Activated CD4-positive, alpha-beta T cell treated with anti-CD3 and anti-CD28 coated beads, Interleukin-2, amount 10 ng/mL, durations not matched to agents 7 days and 5 days (primary cell): ENCODE measurements around the gene TTC23. TPM values are rescaled to one million over a fixed set of nuclear protein-coding genes. Genes with fewer than 3 reads are reported as not detected.
"Not testable (repeated sequence)": the region's sequence is repeated elsewhere in the genome, so short reads cannot be mapped to it uniquely, and the experiment has no call there.

Experiments used
- CTCF ChIA-PET: fragments of 350-600 bp; sonication (Branson Sonifier 250); formaldehyde crosslinking; loops from one replicate; lab custom pipeline; 2021; ENCODE audit warnings: antibody characterized with exemption; lab: Charles Lee
- POLR2A ChIA-PET: fragments of 350-600 bp; sonication (Branson Sonifier 250); formaldehyde crosslinking; loops from one replicate; lab custom pipeline; 2021; ENCODE audit warnings: antibody characterized with exemption; lab: Charles Lee
- DNase-seq: peaks from one replicate; pipeline ENCODE4 v3.0.0-alpha.2; 2020
- H3K27ac Mint-ChIP-seq: one replicate; pipeline ENCODE4 v1.8.0; 2021; ENCODE audit warnings: mild to moderate bottlenecking, moderate library complexity, mixed read lengths
- H3K27me3 Mint-ChIP-seq: one replicate; pipeline ENCODE4 v1.8.0; 2021; ENCODE audit warnings: mixed read lengths
- H3K36me3 Mint-ChIP-seq: one replicate; pipeline ENCODE4 v1.8.0; 2021; ENCODE audit warnings: low read depth, mixed read lengths
- H3K4me1 Mint-ChIP-seq: one replicate; pipeline ENCODE4 v1.8.0; 2021; ENCODE audit warnings: mixed read lengths
- H3K4me3 Mint-ChIP-seq: one replicate; pipeline ENCODE4 v1.8.0; 2021; ENCODE audit warnings: mild to moderate bottlenecking, moderate library complexity, mixed read lengths
- H3K9me3 Mint-ChIP-seq: one replicate; pipeline ENCODE4 v1.8.0; 2021; ENCODE audit warnings: mixed read lengths
- total RNA-seq, 2 experiments: library from RNA; stranded (reverse); gene quantifications; one replicate each; pipeline ENCODE4 v1.2.3, GENCODE V29; 2021

TTC23 gene
- total RNA-seq, 2 experiments from 2014 or later, result 1.6 to 3.1 TPM

DNA sequence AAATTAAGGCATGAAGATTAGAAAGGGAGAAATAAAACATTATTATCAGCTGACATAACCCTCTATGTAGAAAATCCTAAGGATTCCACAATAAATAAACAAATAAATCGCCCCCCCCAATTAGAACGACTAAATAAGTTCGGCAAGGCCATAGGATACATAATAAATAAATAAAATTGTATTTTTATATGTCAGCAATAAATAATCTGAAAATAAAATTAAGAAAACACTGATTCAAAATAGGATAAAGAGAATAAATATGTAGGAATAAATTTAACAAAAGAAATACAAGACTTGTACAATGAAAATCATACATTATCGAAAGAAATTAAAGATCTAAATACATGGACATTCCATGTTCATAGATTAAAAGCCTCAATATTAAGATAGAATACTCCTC is 5.1 kb downstream of the TTC23 start:
- Mint-ChIP-seq H3K4me1 (peaks cover 8% of the 10 kb centered on the region), H3K9me3 (no peaks in the 10 kb centered on the region), H3K27me3 (peaks cover 3% of the 10 kb centered on the region), H3K4me3 (no peak overlapping the region), H3K27ac (no peak overlapping the region), H3K36me3 (no peaks in the 10 kb centered on the region)
- DNase-seq, result no peak
- POLR2A ChIA-PET, result no interaction called here
- CTCF ChIA-PET, result interaction anchor here (1.2 kb wide), 1 partner anchor 11 kb away, joined by 3 read pairs; no protein-coding TSS in a partner anchor

DNA sequence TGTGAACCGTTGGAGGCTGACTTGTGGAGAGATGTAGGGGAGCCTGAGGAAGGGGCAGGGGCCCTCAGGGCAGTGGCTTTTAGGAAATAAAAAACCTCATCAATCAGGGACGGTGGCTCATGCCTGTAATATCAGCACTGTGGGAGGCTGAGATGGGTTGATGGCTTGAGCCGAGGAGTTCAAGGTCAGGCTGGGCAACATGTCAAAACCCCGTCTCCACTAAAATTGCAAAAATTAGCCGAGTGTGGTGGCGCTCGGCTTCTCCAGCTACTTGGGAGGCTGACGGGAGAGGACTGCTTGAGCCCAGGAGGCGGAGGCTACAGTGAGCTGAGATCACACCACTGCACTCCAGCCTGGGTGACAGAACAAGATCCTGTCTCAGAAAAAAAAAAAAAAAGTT is 7.6 kb downstream of the TTC23 start:
- Mint-ChIP-seq H3K4me3 (no peak overlapping the region), H3K9me3 (no peaks in the 10 kb centered on the region), H3K36me3 (no peaks in the 10 kb centered on the region), H3K27me3 (peaks cover 3% of the 10 kb centered on the region), H3K4me1 (peaks cover 8% of the 10 kb centered on the region), H3K27ac (no peak overlapping the region)
- ChIA-PET POLR2A (no interaction called here), CTCF (no interaction called here)
- DNase-seq, result no peak

DNA sequence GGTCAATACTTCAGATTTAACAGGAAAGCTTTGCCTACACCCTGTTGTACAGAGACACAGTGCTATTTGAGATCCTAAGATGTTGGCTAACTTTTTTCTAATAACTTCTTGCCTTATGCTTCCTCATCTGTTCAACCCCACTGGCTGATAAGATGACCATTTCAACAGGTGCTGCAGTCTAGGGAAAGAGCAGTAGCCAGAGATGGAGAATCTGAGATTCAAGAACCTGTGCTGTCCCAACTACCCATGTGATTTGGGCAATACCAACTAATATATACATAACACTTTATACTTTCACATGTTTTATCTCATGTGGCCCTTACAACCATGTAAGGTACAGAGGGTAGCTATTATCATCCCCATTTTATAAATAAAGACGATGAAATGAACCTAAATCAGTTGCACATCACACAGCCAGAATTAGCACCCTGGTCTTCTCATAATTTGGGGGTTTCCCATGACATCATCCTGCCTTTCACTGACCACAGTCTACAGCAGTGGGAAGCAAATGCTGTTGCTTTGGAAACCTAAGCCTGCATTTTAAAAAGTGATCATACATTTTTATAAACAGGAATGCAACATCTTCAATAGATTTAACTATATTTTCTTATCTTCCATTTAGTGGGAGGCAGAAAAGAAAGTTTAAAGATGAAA is 9.7 kb downstream of the TTC23 start:
- DNase-seq, result no peak

DNA sequence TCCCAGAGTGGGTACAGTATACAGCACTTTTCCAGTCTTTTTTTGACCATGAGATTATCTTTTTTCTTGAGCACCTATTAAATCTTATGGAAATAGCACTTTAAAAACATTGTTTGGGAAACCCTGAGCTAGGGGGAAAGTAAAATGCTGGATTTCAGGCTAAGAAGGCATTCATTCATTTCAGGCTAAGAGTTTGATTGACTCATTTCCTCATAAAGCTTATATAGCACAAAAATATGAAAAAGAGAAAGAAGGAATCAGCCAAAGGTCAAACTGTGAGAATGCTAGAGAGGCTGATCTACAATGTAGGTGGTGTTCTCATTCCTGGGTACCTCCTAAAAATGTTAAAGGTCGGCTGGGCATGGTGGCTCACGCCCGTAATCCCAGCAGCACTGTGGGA is 10.5 kb downstream of the TTC23 start:
- ChIA-PET POLR2A (no interaction called here), CTCF (no interaction called here)
- Mint-ChIP-seq H3K4me1 (peaks cover 9% of the 10 kb centered on the region), H3K27me3 (peaks cover 3% of the 10 kb centered on the region), H3K27ac (no peak overlapping the region), H3K9me3 (no peaks in the 10 kb centered on the region), H3K36me3 (no peaks in the 10 kb centered on the region), H3K4me3 (no peak overlapping the region)
- no peak for DNase-seq

More for the DNA sequence above, 9.7 kb downstream of the TTC23 start:
- no peaks in the 10 kb centered on the region for H3K36me3 Mint-ChIP-seq
- ChIA-PET CTCF (no interaction called here), POLR2A (no interaction called here)
- H3K27me3 Mint-ChIP-seq, result peaks cover 3% of the 10 kb centered on the region
- H3K4me1 Mint-ChIP-seq, result peaks cover 9% of the 10 kb centered on the region
- no peaks in the 10 kb centered on the region for H3K9me3 Mint-ChIP-seq
- H3K27ac Mint-ChIP-seq, result no peak overlapping the region
- no peak overlapping the region for H3K4me3 Mint-ChIP-seq

DNA sequence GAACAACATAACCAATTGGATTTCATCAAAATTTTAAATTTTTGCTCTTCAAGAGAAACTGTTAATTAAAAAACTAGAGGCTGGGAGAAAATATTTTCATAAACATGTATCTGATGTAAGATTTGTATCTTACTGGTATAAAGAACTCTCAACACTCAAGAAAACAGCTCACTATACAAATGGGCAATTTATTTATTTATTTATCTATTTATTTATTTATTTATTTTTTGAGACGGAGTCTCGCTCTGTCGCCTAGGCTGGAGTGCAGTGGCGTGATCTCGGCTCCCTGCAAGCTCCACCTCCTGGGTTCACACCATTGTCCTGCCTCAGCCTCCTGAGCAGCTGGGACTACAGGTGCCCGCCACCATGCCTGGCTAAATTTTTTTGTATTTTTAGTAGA is 15.2 kb downstream of the TTC23 start:
- H3K36me3 Mint-ChIP-seq, H3K9me3 Mint-ChIP-seq, H3K27ac Mint-ChIP-seq, DNase-seq, H3K4me3 Mint-ChIP-seq, H3K4me1 Mint-ChIP-seq, POLR2A ChIA-PET, H3K27me3 Mint-ChIP-seq: not testable (repeated sequence)
- CTCF ChIA-PET, result interaction anchor here (1.0 kb wide), 1 partner anchor 18 kb away, joined by 4 read pairs; no protein-coding TSS in a partner anchor

DNA sequence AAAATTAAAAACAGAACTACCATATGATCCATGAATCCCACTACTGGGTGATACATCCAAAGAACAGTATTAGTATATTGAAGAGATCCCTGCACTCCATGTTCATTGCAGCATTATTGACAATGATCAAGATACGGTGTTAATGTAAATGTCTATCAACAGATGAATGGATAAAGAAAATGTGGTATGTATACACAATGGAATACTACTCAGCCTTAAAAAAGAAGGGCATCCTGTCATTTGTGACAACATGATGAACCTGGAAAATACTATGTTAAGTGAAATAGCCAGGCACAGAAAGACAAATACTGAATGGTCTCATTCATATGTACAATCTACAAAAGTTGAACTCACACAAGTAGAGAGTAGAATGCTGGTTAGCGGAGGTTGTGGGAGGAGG is 16.6 kb downstream of the TTC23 start:
- H3K4me3 Mint-ChIP-seq, result no peak overlapping the region
- H3K9me3 Mint-ChIP-seq, result no peaks in the 10 kb centered on the region
- POLR2A ChIA-PET, result no interaction called here
- no peak for DNase-seq
- no peaks in the 10 kb centered on the region for H3K36me3 Mint-ChIP-seq
- H3K4me1 Mint-ChIP-seq, result peaks cover 2% of the 10 kb centered on the region
- no peak overlapping the region for H3K27ac Mint-ChIP-seq
- CTCF ChIA-PET, result no interaction called here
- H3K27me3 Mint-ChIP-seq, result no peaks in the 10 kb centered on the region

DNA sequence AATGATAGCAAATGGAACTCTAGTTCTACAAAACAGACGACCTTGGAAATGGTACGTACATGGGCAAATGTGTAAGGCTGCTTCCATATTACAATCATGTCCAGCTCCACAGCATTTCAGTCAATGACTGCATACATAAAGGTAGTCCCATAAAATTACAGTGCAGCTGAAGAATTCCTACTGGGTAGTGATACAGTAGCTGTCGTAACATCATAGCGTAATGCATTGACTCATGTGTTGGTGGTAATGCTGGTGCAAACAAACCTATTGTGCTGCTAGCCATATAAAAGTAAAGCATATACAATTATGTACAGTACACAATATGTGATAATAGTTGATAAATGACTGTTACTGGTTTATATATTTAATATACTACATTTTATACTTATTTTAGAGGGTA is 18.5 kb downstream of the TTC23 start:
- ChIA-PET POLR2A (no interaction called here), CTCF (no interaction called here)
- Mint-ChIP-seq H3K4me3 (no peak overlapping the region), H3K27me3 (no peaks in the 10 kb centered on the region), H3K4me1 (no peaks in the 10 kb centered on the region), H3K36me3 (no peaks in the 10 kb centered on the region), H3K9me3 (no peaks in the 10 kb centered on the region), H3K27ac (no peak overlapping the region)
- no peak for DNase-seq

DNA sequence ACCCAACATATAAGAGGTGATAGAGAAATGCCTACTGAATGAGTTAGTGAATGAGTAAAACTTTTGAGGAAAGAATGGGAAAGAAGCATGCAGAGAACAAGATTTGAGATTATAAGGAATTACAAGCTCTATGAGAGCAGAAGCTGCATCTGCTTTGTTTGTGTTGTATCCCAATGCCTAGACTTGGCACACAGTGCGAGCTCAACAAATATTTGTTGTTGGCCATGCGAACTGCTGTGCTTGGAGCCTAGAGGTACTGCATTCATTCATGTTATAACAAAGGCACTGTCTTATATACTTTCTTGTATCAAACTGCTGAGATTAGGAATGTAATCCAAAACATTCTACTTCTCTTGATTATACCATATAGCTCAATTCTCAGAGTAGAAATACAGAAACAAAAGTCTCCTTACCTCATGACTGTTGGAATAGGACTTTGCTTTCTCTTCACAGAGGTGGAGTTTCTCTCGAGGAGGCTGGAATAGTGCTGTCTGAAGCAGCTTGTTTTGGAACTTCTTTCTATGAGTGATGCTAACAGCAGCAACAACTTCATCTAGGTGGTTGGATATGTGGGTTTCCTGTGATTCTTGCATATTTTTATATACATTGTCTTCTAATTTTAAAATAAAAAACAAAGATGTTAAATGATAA is 21.1 kb downstream of the TTC23 start:
- H3K36me3 Mint-ChIP-seq, result no peaks in the 10 kb centered on the region
- POLR2A ChIA-PET, result interaction anchor here (0.6 kb wide), 1 partner anchor 474 kb away, joined by 3 read pairs; no protein-coding TSS in a partner anchor
- H3K9me3 Mint-ChIP-seq, result no peaks in the 10 kb centered on the region
- CTCF ChIA-PET, result no interaction called here
- H3K27ac Mint-ChIP-seq, result no peak overlapping the region
- no peak overlapping the region for H3K4me3 Mint-ChIP-seq
- no peaks in the 10 kb centered on the region for H3K27me3 Mint-ChIP-seq
- no peak for DNase-seq
- H3K4me1 Mint-ChIP-seq, result no peaks in the 10 kb centered on the region

DNA sequence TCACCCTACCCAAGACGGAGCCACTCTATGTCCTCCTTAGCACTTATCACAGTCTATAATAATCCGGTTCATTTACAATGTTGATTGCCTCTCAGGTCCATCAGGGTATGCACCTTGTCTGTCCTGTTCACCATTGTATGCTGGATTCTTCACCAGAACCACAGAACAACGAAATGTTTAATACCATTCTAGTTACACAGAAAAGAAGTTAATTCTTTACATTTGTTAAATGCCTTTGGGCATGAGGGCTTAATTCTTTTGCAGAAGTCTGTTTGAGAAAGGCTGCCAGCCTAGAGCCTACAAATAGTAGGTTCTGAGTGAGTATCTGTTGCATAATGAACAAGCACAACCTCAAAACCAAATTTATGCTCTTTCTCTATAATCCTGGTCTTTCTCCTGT is 22.6 kb downstream of the TTC23 start:
- no peaks in the 10 kb centered on the region for H3K36me3 Mint-ChIP-seq
- ChIA-PET CTCF (interaction anchor here (1.3 kb wide), 1 partner anchor 146 kb away, joined by 4 read pairs; no protein-coding TSS in a partner anchor), POLR2A (no interaction called here)
- no peaks in the 10 kb centered on the region for H3K9me3 Mint-ChIP-seq
- no peak for DNase-seq
- no peaks in the 10 kb centered on the region for H3K27me3 Mint-ChIP-seq
- H3K4me1 Mint-ChIP-seq, result no peaks in the 10 kb centered on the region
- H3K4me3 Mint-ChIP-seq, result no peak overlapping the region
- no peak overlapping the region for H3K27ac Mint-ChIP-seq

DNA sequence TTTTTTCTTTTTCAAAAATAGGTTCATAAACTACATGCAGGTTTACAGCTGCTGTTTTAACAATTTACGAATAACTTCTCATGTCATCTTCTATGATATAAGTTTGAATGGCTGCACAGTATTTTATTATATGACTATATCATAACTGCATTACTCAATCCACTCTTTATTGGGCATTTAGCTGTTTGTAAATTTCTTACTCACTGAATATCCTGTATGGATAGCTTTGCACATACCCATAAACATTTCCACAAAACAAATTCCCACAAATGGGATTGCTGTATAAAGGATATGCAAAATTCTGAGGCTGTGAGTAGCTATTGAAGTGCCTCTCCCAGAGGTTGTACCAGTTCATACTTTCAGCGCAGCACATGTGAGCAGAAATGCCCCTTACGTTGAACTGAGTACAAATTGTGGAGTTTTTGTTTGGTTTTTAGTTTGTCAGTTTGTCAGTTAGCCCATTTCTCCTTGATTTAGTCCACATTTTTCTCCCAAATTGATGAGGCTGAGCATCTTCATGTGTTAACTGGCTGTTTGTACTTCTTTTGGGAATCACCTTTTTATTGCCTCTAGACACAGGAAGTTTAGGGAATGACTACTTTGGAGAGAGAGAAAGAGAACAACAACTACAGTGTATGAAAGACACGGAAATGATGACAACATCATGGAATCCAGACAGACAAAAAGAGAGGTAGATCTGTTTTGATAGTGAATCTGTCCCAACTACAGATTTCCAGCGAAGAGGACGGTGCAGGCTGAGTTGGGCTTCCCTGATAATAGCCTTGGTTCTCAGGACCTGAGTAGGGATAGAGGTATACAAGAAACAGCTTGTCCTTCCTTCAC is 24.8 kb downstream of the TTC23 start:
- no peak overlapping the region for H3K27ac Mint-ChIP-seq
- no peak for DNase-seq
- no peaks in the 10 kb centered on the region for H3K4me1 Mint-ChIP-seq
- no peaks in the 10 kb centered on the region for H3K9me3 Mint-ChIP-seq
- no peaks in the 10 kb centered on the region for H3K27me3 Mint-ChIP-seq
- ChIA-PET POLR2A (no interaction called here), CTCF (interaction anchor here (0.6 kb wide), 1 partner anchor 351 kb away, joined by 3 read pairs; no protein-coding TSS in a partner anchor)
- H3K36me3 Mint-ChIP-seq, result no peaks in the 10 kb centered on the region
- H3K4me3 Mint-ChIP-seq, result no peak overlapping the region

DNA sequence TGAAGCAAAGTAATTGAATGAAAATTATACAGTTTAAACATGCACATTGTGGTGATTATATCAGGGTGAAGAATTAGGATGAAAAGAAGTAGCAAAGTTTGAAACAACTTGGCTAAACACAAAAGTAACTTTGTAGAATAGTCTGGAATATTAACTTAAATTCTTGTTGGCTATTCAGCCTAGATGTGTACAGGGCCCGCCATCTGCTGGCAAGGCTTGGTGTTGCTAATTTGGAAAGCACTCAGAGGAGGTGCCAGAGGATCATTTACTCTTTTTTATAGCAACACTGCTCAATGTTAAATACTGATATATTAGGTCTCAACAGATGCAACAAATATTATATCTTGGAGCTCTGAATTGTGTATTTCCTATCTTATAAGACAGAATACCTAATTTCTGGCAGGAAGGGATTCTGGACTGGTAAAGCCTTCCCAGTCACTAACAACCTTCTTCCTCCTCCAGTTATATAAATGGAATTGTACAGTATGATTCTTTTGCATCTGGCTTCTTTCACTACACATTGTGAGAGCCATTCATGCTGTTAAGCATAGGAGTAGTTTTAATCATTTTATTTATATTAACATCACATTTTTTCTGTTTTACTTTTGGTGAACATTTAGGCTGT is 36.1 kb downstream of the TTC23 start:
- Mint-ChIP-seq H3K27me3 (no peaks in the 10 kb centered on the region), H3K4me1 (no peaks in the 10 kb centered on the region), H3K27ac (no peak overlapping the region), H3K36me3 (no peaks in the 10 kb centered on the region), H3K4me3 (no peak overlapping the region), H3K9me3 (no peaks in the 10 kb centered on the region)
- ChIA-PET CTCF (interaction anchor here (0.7 to 2.1 kb wide), 2 partner anchors 11 to 705 kb away, joined by 5 to 6 read pairs; no protein-coding TSS in a partner anchor), POLR2A (interaction anchor here (1.0 kb wide), 1 partner anchor 108 kb away, joined by 3 read pairs; no protein-coding TSS in a partner anchor)
- peak; percentile 71 for DNase-seq

DNA sequence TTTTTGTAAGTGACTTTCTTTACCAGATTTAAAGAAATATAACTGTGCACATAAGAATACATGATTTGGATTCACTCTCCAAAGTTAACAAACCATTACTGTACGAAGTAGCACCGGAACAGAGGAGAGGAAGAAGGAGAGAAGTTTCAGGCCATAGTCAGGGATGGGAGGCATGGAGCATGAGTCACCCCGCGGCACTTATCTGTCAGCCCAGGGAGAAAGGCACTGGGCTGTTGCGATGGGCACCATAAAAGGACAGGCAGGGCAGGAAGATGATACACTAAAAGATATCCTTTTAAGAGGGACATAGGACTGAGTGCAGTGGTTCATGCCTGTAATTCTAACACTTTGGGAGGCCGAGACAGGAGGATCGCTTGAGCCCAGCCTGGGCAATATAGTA is 37.0 kb downstream of the TTC23 start:
- Mint-ChIP-seq H3K36me3 (no peaks in the 10 kb centered on the region), H3K27ac (no peak overlapping the region), H3K4me3 (no peak overlapping the region), H3K4me1 (no peaks in the 10 kb centered on the region), H3K27me3 (no peaks in the 10 kb centered on the region), H3K9me3 (no peaks in the 10 kb centered on the region)
- ChIA-PET CTCF (interaction anchor here (0.5 to 2.1 kb wide), 2 partner anchors 11 to 207 kb away, joined by 3 to 5 read pairs; no protein-coding TSS in a partner anchor), POLR2A (no interaction called here)
- no peak for DNase-seq
